NCI-H2107 (cell line): ENCODE results near the gene INKA1.
"Not testable (repeated sequence)": the region's sequence is repeated elsewhere in the genome, so short reads cannot be mapped to it uniquely, and the experiment has no call there.

ENCODE experiments used
- DNase-seq: peaks from one replicate; lab custom pipeline; 2025; lab: John Stamatoyannopoulos, UW

The INKA1 gene

DNA sequence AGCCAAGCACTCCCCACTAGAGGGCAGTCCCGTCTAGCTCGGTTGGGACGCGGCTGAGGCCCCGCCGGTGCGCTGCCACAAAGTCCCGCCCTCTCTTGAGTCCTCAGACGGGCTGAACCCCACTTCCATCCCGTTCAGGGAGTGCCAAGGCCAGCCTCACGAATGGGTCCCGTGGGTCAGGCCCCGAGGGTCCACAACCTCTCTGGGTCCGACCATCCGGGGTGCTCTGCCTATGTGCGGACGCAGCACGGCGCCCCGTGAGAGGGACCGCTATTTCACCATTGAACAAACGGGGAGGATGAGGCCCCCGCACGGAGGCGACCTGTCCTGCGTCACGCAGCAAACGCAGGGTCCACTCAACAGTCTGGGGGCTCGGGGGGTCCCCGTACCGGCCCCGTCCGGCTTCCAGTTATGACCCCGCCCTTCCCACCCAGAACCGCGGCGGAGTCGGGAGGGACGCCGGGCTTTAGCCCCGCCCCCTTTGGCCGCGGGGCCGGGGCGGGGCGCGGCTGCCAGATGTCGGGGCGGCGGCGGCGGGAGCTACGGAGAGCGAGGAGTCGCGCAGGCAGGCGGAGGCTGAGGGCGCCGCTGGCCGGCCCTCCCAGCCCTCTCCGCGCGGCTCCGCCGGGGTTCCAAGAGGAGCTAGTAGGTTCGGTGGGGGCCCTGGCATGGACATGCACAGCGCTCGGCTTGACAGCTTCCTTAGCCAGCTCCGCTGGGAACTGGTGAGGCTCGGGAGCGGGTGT lies at the start of gene INKA1:
TSS of gene INKA1 (plus strand) at position 543 of the 746 bp plus-strand sequence. CDS start at position 675, 132 bp downstream.
- DNase-seq, result peak; percentile 66

DNA sequence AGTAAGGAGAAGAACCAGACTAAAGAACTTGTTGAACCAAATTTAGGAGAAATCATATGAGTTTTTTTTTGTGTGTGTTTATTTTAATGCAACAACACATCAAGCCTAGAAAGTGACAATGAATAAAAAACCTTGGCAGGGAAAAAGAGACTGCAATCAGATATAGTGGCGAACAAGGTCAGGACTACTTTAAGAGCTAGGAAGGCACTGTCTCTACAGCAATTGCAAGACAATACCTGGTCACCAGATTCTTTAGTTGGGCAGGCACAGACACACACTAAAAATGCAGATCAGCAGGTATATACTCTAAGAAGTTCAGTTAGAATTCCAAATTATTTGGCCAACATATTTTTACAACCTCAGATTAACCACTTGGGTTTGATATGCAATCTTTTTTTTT lies 48.5 kb upstream of the INKA1 start:
- no peak for DNase-seq

DNA sequence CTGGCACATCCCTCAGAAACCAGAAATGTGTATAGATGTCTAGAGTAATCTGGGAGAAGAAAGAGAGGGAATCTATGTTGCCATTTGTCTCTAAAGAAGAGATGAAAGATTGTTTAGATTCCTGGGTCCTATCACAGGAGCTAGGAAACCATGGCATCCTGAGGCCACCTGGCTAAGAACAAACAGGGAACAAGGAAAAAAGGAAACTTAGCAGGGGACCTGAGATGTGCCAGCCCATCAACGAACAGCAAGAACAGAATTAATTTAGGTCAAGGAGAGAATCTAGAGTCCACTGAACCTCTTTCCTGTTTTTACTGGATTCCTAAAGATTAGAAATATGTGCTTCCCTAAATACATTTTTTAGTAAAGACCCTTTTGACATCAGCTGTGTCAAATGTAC lies 47.0 kb upstream of the INKA1 start:
- no peak for DNase-seq

DNA sequence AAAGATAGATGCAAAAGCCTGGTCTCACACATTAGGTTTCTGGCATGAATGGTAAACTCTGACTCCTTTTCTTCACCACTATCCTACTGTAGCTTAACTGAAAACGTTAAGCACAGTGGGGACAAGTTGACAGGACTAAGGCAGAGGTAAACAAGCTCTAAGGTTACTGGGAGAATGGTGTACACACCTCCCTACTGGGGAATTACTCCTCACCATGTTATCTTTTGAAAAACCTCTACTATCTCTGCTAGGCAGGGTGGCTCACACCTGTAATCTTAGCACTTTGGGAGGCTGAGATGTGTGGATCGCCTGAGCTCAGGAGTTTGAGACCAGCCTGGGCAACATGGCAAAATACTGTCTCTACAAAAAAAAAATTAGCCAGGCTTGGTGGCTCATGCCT lies 45.9 kb upstream of the INKA1 start:
- no peak for DNase-seq

DNA sequence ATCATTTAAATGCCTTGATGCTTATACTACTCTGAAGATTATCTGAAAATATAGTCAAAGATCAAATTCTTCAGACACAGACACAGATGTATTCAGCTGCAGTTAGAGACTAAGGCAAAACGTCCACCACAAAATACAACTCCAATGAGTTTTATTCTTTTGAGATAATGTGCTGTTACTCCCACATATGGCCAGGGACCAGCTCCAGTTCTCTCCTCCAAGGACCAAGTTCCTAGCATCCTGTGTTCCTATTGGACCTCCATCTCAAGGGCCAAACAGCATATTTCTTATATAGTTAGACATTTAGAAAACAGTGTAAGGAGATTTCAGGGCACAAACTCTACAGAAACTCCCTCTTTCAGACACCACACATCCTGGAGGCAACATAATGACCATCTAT lies 43.8 kb upstream of the INKA1 start:
- DNase-seq, result no peak

DNA sequence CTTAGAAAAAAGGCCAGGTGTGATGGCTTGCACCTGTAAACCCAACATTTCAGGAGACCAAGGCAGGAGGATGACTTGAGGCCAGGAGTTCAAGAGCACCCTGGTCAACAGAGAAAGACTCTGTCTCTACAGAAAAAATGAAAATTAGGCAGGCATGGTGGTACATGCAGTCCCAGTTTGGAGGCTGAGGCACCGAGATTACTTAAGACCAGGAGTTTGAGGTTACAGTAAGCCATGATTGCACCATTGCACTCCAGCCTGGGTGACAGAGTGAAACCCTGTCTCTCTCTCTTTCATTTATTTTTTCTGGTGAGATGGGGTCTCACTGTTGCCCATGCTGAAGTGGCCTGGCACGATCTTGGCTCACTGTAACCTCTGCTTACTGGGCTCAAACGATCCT lies 41.4 kb upstream of the INKA1 start:
- DNase-seq, result no peak

DNA sequence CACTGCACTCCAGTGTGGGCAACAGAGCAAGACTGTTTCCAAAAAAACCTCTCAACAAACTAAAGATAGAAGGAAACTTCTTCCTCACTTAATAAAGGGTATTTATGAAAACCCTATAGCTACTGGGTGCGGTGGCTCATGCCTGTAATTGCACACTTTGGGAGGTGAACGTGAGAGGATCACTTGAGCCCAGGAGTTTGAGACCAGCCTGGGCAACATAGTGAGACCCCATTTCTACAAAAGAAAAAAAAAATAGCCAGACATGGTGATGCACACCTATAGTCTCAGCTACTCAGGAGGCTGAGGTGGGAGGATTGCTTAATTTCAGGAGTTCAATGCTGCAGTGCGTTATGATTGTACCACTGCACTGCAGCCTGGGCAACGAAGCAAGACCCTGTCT lies 39.1 kb upstream of the INKA1 start:
- DNase-seq, result no peak

DNA sequence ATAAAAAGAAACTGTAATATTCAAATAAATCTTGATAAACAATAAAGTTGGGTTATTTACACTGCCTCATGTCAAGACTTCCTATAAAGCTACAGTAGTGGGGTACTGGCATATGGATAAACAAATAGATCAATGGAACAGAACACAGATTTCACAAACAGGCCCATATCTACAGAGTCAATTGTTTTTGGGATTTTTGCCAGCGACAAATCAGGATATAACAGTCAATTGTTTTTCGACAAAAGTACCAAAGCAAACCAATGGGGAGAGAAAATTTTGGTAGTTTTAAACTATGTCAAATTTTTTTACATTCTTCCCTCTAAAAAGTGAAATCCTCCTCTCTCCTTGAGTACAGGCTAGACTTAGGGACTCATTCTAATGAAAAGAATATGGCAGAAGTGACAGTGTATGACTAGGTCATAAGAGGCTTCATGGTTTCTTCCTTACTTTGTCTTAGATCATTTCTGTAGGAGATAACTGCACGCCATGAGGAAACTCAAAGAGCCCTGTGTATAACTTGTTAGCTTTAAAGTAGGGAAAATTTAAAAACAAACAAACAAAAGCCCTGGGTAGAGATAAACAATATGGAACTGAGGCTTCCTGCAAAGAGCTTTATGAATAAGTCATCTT lies 33.7 kb upstream of the INKA1 start:
- no peak for DNase-seq

DNA sequence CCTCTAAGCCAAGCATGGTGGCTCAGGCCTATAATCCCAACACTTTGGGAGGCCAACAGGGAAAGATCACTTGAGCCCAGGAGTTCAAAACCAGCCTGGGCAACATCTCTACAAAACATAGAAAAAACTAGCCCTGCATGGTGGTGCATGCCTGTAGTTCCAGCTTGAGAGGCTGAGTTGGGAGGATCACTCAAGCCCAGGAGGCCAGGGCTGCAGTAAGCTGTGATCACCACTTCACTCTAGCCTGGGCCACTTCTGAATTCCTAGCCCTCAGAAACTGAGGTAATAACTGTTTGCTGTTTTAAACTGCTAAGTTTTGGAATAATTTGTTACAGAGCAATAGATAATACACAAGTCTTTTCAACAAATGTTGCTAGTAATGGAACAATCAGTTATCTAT lies 33.1 kb upstream of the INKA1 start:
- no peak for DNase-seq

DNA sequence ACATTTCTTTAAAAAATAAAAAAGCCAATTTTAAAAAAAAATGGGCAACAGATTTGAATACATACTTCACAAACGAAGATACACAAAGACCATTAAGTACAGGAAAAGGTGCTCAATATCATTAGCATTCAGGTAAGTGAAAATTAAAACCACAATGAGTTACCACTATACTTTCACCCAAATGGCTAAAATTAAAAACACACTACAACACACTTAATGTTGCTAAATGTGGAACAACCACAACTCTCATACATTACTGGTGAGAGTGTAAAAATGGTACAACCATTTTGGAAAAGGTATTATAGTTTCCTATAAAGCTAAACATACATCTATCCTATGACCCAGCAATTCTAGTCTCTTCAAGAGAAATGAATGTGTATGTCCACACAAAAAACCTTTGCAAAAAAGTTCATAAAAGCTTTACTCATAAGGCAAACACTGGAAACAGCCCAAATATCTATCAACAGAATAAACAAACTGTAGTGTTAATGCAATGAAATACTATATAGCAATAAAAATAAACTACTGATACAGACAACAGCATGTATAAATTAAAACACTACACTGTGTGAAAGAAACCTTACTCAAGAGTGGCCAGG lies 31.6 kb upstream of the INKA1 start:
- DNase-seq, result no peak

DNA sequence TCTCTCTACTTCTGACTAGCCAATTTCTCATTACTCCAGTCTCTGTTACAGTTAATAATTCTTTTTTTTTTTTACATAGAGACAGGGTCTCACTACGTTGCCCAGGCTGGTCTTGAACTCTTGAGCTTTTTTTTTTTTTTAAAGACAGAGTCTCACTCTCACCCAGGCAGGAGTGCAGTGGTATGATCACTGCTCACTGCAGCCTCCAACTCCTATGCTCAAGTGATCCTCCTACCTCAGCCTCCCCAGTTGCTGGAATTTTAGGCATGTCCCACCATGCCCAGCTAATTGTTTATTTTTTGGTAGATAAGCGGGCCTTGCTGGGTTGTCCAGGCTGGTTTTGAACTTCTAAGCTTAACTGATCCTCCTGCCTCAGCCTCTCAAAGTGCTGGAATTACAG lies 30.4 kb upstream of the INKA1 start:
- DNase-seq, result no peak

DNA sequence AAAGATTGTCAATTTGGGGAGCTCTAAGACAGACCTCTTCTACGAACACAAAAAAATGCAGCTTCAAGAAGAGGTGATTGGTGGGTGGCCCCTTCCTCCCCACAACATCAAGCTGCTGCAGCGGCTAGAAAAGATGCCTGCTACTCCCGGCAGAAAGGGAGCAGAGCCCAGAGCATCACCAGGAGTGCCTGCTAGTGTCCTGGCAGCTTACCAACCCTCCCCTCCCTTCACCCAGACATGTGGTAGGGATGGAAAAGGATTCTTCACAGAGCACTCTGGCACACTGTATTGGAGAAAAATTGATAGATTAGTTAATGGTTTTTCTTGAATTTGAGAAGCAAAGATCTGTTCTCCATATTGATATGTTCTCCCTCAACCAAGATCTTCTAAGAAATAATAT lies 27.5 kb upstream of the INKA1 start:
- DNase-seq, result no peak

DNA sequence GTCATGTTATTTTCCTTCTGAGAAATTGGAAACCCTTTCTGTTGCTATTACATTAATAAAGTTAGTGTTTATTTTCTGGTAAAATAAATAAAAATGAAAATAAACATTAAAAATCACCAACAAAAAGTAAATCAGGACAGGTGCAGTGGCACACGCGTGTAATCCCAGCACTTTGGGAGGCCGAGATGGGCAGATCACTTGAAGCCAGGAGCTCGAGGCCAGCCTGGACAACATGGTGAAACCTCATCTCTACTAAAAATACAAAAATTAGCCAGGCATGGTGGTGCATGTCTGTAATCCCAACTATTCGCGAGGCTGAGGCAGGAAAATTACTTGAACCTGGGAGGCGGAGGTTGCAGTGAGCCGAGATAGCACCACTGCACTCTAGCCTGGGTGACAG lies 27.0 kb upstream of the INKA1 start:
- DNase-seq, result not testable (repeated sequence)

DNA sequence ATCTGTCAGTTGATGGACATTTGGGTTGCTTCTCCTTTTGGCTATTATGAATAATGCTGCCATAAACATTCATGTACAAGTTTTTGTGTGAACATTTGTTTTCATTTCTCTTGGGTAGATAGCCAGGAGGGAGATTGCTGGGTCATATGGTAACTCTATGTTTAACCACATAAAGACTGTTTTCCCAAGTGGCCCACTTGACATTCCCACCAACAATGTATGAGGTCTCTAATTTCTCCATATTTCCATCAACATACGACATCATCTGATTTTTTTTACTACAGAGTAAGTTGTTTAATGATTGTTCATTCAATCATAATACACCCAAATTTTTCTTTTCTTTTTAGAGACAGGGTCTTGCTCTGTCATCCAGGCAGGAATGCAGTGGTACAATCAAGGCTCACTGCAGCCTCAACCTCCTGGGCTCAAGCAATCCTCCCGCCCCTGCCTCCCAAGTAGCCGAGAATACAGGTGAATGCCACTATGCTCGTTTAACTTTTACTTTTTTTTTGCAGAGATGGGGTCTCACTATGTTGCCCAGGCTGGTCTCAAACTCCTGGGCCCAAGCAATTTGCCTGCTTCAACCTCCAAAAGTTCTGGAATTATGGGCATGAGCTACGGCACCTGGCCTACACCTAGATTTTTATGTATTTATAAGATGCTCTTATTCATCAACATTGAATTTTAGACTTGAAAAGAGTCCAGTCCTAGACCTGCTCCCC lies 23.5 kb upstream of the INKA1 start:
- no peak for DNase-seq

DNA sequence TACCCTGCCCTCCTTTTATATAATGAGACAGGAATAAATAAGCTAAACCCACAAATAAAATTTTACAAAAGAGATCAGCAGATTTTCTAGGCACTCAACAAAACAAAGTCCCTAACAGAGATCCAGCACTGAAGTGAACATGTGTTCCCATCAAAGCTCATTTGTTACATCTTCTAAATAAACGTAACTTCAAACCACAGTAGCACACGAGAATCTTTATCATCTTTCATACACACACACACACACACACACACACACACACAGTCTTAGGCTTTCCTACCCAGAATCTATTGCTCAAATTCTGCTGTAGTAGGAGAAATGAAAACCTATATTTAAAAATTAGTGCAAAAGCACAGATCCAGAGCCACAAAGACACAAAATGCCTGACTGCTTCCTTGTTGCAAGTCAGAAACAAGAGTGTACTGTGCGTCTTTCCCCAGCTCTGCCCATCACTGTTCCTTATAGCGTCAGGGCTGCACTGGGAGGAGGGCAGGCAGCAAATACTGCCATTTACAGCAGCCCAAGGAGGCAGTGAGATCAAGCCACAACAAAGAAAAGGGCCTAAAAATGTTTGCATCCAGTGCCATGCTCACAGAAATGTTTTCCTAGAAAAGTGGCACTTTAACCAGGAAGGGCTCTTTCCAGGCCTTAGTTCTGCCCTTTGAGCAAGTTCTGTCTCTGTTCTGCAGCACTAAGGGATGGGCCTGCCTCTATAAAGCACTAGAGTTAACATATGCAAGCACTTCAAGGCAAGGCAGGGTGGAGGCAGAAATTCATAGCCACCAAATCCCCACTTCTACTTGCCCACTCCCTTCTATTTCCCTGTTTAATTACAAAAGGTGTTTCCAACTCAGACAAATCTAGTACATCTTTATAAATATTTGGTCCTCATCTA lies 22.7 kb upstream of the INKA1 start:
- DNase-seq, result no peak

DNA sequence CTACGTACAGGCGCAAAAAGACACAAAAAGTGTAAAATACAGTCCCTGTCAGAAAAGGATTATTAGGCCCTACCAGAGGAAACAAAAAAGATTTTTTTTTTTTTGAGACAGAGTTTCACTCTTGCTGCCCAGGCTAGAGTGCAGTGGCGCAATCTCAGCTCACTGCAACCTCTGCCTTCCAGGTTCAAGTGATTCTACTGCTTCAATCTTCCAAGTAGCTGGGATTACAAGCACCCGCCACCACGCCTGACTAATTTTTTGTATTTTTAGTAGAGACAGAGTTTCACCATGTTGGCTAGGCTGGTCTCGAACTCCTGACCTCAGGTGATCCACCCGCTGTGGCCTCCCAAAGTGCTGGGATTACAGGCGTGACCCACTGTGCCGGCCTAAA lies 22.1 kb upstream of the INKA1 start:
- DNase-seq, result not testable (repeated sequence)

DNA sequence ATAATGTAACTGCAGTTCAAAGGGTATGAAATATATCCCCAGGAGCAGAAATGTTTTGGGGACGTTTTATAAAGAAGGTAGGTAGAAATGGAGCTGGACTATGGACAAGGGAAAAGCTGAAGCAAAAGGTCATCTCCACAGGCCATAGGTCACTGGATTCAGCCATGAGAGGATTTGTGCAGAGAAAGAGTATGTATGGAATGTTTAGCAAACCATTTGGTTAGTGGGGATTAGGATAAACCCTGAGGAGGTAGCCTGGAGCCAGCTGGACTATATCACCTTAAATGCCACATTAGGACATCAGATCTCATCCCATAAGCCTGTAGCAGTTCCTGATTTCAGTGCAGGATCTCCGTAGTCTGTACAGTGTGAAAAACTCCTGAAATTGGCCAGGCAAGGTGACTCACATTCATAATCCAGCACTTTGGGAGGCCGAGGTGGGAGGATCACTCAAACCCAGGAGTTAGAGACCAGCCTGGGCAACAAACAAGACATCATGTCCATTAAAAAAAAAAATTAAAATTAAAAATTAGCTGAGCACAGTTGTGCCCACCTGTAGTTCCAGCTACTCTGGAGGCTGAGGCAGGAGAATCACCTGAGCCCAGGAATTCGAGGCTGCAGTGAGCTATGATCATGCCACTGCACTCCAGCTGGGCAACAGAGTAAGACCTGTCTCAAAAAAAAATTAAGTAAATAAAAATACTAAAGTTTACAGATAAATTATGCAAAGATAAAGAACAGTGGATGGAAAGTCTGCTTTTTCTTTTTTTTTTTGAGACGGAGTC lies 21.5 kb upstream of the INKA1 start:
- no peak for DNase-seq

DNA sequence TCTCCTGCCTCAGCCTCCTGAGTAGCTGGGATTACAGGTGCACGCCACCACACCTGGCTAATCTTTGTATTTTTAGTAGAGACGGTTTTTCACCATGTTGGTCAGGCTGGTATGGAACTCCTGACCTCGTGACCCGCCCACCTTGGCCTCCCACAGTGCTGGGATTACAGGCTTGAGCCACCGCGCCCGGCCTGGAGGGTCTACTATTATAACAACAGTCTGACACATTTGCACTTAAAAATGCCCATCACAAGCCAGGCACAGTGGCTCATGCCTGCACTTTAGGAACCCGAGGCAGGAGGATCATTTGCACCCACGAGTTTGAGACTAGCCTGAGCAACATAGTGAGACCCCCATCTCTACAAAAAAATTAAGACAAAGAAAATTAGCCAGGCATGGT lies 20.8 kb upstream of the INKA1 start:
- not testable (repeated sequence) for DNase-seq

DNA sequence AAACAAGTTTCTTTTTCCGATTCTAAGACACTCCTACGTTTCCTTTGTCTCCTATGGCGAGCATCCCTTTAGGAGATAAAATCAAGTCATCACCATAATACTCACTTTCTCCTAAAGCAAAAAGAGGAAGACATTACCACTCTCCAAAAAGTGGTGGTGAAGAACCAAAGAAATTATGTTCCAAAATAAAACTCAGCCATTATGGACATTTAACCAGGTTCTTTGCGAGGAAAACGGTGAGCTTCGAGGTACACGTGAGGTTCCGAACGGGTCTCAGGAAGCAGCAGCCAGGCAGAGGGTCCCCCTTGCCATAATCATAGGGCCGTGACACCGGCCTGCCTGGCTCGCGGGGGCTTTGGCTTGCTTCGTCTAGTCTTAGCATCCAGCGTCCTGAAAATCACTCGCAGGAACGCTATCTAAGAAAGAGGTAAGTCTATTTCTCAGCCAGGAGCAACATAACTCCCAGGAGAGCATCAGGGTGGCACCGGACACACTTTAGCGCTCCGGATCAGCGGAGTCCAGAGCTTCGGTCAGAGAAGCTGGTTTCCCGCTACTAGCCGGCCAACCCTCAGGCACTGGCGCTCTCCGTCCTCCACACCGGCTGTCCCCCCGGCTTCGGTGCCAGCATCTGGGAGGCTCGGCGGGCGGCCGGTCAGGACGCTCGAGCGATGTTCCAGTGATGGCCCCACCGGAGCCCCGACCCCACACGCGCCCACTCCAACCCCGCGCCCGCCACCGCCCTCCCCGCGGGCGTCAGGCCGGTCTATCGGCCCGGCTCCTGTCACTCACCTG lies 17.3 kb upstream of the INKA1 start:
- no peak for DNase-seq
